MV-4-11 (cell line): ENCODE data around the gene REEP6.
A peak's percentile ranks its signal among the peaks of the same experiment; 100 is the strongest.
"Not testable (repeated sequence)": the region's sequence is repeated elsewhere in the genome, so short reads cannot be mapped to it uniquely, and the experiment has no call there.

Experiments
- DNase-seq: peaks from one replicate; lab custom pipeline; 2025; lab: John Stamatoyannopoulos, UW

REEP6 gene

DNA sequence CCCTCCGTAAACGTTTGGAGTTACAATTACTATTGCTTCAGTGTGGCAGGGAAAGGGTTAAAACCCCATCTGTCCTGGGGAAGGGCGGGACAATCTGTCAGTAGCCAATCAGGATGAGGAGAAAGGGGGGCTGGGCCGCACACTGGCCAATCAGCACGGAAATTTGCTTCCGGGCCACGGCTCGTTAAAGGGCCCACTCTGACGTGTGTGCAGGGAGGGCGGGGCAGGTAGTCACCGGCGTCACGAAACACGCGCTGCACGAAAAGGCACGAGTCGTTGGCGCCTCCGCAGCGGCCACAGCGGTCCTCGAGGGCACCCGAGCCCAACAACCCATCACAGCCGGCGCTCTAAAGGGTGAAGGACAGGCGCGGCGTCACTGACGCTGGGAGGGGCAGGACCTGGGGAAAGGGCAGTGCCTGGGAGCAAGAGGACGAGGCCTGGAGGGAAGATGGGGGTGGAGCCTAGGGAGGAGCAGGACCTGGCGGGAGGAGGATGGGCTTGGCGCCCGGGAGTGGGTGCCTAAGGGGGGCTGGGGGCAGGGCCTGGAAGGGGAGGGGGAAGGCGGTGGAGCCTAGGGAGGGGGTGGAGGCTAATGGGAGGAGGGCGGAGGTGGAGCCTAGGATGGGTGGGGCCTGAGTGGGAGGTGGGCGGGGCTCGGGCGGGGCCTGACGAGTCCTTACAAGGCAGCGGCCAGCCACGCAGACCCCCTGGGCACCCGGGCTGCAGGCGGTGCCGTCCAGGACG is 17.0 kb downstream of the REEP6 start:
- peak; percentile 93 for DNase-seq

DNA sequence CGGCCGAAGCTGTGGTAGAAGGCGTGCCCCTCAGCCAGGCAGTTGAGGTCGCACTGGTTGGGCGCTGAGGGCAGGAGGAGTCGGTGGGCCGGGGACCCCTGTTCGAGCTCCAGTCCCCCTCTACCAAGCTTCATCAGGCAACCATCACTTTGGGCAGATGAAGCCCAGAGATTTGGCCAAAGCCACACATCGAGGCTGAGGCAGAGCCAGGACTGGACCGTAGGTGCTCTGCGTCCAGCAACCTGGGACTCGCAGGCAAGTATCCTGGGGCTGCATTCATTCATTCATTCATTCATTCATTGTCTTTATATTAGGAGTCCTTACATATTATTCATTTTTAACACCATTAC is 17.5 kb downstream of the REEP6 start:
- no peak for DNase-seq

DNA sequence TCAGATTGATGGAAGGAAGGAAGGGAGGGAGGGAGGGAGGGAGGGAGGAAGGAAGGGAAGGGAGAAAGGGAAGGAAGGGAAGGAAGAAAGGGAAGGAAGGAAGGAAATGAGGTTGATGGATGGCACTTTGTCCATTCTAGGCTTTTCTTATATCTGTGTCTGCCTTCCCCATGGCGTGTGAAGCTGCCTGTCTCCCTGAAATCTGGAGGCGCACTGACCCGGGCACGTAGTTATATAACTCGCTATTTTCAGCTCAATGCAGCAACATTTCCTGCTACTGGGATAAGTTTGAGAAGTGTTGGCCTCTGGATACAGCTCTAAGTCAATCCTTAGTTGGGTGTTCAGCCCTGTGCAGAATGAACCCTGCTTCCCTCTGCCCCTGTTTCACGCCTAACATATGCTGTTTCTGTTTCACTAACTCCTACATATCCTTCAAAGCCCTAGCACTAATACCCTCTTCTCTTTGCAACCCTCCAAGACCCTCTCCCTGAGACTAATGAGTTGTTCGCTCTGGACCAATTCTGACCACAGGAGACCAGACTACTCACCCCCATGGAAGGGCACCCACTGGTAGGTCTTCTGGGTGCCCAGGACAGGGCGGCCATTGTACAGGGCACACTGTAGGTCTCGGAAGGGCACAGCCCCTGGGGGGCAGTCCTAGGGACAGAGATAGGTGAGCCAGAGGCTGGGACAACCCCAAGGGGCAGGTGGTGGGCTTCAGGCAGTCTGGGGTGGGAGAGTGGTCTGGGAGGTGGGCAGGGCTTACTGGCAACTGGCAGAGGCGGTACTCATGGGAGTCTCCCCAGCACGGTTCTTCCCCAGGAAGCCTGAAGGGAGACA is 18.8 kb downstream of the REEP6 start:
- DNase-seq, result no peak

DNA sequence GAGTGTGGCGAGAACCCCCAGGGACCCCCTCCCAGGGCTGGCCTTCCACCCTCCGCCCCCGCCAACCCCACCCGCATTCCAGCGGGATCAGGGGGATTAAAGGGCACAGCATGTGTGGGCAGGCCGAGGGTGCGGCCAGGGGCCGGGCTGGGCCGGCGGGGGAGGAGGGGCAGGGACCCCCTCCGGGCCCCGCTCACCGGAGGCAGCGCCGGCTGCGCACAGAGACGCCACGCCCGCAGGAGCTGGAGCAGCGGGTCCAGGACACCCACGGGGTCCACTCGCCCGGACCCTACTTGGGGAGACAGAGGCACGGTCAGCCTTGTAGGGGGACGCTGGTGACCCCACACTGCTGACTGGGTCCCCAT is 19.4 kb downstream of the REEP6 start:
- DNase-seq, result no peak

DNA sequence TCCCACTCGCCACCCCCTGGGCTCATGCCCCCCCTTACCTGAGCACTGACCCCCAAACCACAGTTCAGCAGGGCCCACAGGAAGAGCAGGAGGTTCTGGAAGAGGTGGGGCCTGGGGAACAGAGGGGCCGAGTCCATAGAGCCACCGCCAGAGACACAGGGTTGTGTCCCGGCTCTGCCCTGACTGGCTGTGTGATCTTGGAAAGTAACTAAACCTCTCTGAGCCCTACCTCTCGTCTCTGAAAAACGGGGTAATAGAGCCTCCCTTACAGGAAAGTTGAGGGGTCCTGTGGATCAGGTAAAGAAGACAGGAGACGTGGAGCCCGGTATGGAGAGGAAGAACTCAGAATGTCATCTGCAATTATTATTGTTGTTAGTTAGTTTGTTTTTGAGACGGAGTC is 19.8 kb downstream of the REEP6 start:
- DNase-seq, result no peak

DNA sequence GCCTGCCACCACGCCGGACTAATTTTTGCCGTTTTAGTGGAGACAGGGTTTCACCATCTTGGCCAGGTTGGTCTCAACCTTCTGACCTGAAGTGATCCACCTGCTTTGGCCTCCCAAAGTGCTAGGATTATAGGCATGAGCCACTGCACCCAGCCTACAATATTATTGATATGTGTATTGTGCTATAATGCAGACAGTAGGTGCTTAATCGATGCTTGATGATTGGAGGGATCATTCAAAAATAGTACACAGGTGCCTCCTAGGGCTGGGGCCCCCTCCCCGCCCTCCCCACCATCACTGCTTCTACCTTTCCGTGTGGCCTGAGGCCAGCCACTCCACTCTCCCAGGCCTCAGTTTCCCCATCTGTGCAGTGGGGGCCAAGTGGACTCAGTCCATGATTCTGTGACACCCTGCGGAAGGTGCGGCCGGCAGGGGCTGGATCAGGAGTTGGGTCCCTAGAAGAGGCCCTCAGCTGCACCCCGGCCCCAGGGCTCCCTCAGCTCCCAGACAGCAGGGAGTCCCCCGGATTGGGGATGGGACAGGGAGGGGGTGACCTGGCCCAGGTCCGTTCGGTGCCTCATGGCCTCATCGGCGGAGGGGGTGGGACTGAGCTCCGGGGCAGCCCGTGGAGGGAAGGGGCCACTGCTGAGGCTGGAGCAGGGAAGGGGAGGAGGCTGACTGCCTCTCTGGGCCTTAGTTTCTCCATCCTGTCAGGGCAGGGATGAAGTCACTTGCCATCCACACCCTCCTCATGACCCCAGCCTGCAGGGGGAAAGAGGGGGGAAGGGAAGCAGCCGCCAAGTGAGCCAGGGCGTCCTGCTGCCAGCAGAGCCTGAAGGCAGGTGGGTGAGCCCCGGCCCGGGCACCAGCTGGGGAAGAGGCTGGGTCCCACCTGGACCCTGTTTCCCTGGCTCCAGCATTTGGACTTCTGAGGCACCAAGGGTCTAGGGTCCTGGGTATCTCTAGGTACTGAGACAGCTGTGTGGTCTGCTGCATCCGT is 20.6 kb downstream of the REEP6 start:
- no peak for DNase-seq

DNA sequence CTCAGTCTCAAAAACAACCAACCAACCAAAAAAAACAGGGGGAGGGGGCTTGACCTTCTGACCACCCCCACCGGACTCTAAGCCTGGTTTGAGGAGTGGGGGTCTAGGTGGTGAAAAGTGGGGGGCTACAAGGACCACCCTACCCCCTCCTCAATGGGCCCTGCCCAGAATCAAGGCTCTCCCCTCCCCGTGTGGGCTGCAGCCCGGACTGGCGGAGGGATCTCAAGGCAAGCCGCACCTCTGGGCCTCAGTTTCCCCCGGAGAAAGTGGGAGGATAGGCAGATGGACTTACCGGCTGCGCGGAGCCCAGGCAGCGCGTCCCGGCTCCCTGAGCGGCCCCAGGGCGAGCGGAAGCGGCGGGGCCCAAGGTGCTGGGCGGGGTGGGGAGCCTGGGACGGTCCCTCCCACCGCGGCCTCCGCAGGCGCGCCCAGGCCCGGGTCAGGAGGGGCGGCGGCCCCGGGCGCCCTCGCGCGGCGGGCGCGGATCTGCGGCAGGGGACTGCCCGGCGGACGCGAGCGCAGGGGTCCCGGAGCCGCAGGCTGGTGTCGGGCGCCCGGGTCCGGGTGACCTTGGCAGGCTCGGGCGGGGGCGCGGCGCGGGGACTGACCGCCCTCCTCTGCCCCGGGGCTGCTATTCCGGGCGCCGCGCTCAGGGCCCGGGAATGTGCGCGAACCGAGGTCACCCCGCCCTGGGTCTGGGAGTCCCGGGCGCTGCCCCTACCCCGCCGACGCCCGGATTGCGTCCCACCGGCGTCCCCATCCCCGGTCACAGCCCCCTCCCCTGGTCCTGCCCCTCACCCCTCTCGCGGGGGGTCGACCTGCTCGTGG is 21.9 kb downstream of the REEP6 start, which contains the start of gene ADAMTSL5:
TSS of gene ADAMTSL5 (minus strand) at position 349 of the 828 bp plus-strand sequence. CDS start 2,076 bp downstream, outside the sequence.
- DNase-seq, result peak; percentile 33

DNA sequence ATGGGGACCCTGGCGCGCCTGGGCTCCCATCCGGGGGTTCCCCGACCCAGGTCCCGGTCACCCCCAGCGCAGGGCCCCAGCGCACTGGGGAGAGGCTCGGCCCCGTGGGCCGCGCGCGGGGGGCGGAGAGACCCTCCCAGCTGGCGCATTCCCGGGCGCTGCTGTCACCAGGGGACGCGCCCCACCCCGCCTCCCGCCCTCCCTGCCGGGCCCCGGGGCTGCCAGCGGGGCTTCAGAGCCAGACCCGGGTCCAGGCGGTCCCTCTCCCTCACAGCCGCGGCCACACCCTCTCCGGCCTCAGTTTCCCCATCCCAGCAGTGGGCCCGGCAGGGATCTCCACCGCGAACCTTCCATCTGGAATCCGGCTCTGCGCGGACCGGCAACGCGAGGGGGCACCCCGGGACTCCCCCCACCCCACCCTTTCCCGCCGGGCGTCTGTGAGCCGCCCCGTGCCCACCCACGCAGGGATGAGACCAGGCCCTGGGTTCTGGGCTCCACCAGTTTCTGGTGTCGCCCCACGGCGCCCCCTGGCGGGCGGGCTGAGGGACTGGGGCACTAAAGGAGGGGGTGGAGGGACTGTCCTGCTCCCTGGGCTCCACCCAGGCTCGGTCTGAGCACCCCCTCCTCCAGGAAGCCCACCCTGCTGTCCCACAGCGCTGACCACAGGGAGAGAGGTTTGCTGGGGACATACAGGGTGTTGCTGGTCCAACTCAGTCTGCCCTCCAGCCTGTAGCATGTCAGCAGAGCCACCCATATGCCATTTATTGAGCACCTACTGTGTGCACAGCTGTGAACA is 22.7 kb downstream of the REEP6 start:
- peak; percentile 40 for DNase-seq

DNA sequence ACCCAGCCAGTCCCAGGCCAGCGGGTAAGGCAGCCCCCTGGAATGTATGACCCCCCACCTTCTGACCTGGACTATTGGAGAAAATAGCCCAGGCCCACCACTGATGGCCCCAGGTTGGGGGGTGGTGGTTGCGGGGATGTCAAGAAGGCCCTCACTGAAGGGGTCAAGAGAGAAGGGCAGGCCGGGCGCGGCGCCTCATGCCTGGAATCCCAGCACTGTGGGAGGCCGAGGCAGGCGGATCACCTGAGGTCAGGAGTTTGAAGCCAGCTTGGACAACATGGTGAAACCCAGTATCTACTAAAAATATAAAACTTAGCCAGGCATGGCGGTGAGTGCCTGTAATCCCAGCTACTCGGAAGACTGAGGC is 23.3 kb downstream of the REEP6 start:
- no peak for DNase-seq

DNA sequence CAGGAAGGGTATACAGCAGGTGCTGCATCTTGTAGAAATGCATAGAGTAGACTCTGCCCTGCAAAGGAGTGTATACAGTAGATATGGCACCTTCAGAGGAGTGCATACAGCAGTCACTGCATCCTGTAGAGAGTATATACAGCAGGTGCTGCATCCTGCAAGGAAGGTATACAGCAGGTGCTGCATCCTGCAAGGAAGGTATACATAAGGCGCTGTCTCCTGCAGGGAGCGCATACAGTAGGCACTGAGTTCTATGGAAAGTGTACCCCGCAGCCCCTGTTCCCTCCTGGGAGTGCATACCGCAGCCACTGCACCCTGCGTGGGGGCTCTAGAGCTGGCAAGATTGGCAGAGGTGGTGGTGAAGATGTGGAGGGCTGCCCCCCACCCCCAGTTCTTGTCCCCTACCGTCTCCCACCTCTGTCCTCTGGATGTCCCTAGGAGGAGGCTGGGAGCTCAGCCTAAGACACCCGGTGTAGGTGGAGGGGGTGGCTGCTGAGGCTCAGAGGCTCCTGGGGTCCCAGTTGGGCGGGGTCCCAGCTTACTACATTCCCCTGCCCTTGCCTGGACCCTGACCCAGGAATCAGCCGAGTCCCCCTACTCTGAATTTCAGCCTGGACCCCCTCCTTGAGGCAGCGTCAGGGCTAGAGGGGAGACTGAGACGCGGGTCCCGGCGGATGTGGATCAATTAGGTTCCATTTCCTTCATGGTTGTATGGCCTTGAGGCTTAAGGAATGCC is 24.2 kb downstream of the REEP6 start:
- no peak for DNase-seq

DNA sequence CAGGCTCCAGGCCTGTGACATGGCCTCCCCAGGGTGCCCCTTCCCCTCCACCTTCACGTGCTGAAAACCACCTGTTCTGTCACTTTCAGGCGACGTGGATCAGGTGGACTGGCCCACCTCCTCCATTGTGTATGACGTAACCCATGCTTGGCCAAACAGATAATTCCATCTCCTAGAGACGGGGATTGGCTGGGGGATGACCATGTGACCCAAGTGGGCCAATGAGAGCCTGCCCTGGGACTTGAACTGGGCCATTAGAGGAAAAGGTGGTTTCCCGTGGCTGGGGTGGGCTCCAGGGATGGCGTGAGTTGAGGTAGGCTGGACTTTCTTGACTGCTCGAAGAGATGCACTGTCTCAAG is 25.4 kb downstream of the REEP6 start:
- DNase-seq, result no peak

DNA sequence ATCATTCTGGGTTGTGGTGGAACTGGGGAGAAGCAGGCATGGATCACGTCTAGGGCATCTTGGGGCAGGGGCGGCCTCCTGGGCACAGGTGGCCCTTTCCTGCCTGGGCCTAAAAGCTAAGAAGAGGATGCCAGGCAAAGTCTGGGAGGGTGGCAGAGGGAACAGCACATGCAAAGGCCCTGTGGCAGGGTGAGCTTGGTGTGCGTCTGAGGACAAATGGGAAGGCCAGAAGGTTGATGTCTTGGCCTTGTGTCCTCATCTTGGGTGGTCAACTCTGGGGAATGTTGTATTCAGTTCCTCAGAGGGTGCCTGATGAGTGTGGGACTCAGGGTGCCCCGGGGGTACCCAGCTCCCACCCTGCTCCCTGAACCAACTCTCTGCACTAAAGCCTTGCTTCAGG is 27.5 kb downstream of the REEP6 start:
- no peak for DNase-seq

DNA sequence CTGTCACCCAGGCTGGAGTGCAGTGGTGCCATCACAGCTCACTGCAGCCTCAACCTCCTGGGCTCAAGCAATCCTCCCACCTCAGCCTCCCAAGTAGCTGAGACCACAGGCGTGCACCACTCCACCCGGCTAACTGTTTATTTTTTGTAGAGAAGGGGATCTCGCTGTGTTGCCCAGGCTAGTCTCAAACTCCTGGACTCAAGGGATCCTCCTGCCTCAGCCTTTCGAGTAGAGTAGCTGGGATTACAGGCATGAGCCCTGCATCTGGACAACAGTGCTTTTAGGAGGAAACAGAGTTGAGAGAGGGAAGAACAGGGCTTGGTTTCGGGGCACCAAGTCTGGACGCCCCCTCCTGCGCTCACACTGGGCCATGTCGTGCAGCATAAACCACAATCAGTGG is 28.8 kb downstream of the REEP6 start:
- not testable (repeated sequence) for DNase-seq

DNA sequence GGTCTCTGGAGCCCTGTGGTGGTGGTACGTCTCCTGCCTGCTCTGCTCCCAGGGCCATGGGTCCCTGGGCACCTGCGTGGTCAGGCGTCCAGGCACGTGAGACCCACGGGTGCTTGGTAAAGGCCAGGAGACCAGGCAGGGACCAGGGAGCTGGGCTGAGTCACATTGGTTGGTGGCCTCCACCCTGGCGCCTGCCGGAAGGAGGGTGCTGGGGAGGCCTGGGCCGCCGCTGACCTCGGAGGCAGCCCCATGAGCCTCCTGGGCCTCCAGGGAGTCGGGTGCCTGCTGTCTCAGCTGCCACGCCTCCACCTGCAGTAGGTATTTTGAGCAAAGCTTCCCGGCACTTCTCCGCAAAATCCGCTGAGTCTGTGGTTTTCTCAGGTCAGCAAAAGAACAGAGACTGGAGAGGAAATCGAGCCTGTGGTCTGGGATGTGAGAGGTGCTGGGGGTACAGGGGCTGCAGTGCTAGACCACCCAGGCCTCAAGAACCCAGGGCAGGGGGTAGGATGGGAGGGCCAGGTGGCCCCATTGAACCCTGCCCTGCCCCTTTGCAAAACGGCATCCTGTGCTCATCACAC is 29.3 kb downstream of the REEP6 start:
- no peak for DNase-seq

DNA sequence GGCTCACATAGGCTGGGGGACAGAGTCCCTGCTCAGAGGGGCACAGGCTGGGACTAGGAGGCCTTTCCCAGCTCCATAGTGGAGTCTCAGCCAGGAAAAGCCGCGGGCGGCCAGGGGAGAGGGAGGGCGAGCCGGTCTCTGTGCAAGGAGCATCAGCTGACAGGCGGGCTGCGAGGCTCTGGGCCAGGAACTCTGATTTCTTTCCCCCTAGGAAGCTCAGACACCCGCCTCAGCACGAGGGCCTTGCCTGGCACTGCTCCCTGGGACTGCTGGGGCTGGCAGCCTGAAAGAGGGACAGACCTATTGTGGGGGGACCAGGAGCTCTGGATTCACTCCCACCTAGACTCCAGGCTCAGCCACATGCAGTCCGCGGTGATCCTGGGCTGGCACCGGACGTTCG is 30.7 kb downstream of the REEP6 start:
- DNase-seq, result no peak

DNA sequence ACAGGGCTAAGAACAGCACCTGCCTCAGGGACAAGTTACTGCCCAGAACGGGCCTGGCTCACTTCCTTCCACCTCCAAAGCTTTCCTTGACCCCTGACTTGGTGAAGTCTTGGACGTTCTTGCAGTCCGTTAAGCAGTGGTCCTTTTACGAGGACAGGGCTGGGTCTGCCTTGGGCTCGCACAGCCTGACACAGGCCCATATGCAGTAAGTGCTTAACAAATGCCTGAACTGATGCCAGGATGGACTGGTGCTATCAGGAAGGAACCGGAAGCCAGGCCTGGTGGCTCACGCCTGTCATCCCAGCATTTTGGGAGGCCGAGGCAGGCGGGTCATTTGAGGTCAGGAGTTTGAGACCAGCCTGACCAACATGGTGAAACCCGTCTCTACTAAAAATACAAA is 31.1 kb downstream of the REEP6 start:
- no peak for DNase-seq

DNA sequence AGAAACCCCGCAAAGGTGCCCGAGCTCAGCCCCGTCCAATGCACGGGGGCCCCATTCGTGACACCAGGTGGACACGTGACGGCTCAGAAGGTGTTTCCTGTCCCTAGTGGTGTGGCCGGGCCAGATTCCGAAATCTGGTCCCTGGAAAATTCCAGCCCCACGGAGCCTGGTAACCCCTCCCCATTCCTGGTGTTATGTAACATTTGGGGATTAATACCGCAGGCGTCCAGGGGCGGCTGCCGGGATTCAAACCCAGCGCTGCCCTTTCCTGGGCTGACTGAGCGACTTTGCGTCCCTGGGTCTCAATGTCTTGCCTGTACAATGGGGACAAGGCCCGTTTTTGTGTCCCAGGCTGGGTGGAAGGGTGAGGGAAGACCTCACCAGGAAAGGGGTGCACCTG is 31.9 kb downstream of the REEP6 start:
- DNase-seq, result no peak

DNA sequence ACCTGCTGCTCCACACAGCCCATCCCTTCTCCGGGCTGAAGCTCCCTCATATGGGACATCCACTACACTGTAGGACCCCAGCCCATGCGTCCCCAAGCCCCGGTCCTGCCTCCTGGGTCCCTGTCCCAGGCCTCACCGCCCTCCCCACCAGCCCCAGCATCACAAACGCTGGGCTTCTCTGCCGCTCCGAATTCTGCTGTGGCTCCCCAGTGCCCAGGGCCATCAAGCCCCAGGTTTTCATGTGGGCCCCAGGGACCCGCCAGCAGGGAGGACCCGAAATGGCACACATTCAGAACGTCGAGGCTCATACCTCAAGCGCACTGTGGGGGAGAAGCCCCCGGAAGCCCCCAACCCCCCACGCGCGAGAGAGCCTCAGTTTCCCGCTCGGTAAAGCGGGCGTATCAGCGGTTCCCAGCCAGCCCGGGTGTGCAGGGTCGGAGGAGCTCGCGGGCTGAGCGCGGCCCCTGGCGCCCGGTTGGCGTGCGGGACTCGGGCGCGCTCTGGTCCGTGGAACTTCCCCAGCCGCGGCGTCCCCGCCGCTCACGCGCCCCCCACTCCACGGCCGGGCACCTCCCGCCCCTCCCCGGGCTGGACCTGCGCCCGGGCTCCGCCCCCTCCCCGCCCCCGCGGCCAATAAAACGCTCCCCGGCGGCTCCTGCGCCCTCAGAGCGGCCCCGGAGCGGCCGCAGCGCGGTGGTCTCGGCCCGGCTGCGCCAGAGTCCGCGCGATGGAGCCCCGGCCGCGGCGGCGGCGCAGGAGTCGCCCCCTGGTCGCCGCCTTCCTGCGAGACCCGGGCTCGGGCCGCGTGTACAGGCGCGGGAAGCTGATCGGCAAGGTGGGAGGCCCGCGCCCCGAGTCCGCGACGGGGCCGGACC is 32.7 kb downstream of the REEP6 start, which contains the start of gene PLK5:
TSS of gene PLK5 (plus strand) at position 666 of the 875 bp plus-strand sequence. CDS start 2,920 bp downstream, outside the sequence.
- no peak for DNase-seq
